Measurements from ENCODE around the gene RGS8. TPM values are rescaled to one million over a fixed set of nuclear protein-coding genes. Genes with fewer than 3 reads are reported as not detected.

The RGS8 gene
- total RNA-seq, 3 donors from 2014 or later = not detected

GRCh38 chr1:182709855-182710254 is 25.5 kb upstream of the RGS8 start:
- H3K4me3 ChIP-seq = no peak overlapping the region
- no peaks in the 10 kb centered on the region for H3K9me3 ChIP-seq
- no peaks in the 10 kb centered on the region for H3K4me1 ChIP-seq (ENCODE audit: low read depth)
- no peak for DNase-seq
- no peak for ATAC-seq
- intact Hi-C loops (cut with DNase I, micrococcal nuclease) = no loop called here
- no peaks in the 10 kb centered on the region for H3K36me3 ChIP-seq (ENCODE audit: low read depth)
- no peak for TF ChIP-seq CTCF (IDR thresholded peaks at IDR 0.05)

DNA sequence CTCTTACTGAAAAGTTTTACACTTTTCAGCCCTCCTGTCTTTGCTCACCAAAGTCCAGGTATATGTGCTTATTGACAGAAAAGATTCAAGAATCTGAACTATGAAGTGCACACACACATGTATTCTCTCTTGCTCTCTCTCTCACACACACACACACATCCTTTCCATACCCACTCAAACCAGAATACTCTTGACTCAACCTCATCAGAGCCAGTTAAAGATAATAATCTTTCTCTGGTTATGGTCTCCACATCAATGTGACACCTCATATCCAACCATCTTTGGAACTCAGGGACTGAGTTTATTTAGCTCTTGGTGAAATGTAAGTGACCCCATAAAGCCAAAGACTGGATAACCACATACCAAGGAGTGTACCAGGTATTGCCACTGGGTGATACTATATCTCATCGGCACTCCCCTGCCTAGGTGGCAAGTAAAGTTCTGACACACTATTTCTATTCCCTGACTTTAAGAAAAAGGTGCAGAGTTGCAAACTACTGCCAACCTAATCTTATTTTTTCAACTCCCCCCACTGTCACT is 24.9 kb upstream of the RGS8 start:
- DNase-seq (no peak), ATAC-seq (no peak)
- no peaks in the 10 kb centered on the region for H3K36me3 ChIP-seq (ENCODE audit: low read depth)
- TF ChIP-seq CTCF (IDR thresholded peaks at IDR 0.05) = no peak
- intact Hi-C loops (cut with DNase I, micrococcal nuclease) = no loop called here
- no peaks in the 10 kb centered on the region for H3K9me3 ChIP-seq
- no peak overlapping the region for H3K4me3 ChIP-seq
- H3K4me1 ChIP-seq (ENCODE audit: low read depth) = no peaks in the 10 kb centered on the region

GRCh38 chr1:182707122-182707521 is 22.7 kb upstream of the RGS8 start:
- H3K4me3 ChIP-seq = no peak overlapping the region
- intact Hi-C loops (cut with DNase I, micrococcal nuclease) = no loop called here
- ATAC-seq = no peak
- no peak for TF ChIP-seq CTCF (IDR thresholded peaks at IDR 0.05)
- H3K36me3 ChIP-seq (ENCODE audit: low read depth) = no peaks in the 10 kb centered on the region
- H3K9me3 ChIP-seq = no peaks in the 10 kb centered on the region
- DNase-seq = no peak
- H3K4me1 ChIP-seq (ENCODE audit: low read depth) = no peaks in the 10 kb centered on the region

- ATAC-seq (no peak), DNase-seq (no peak)
- H3K4me1 ChIP-seq (ENCODE audit: low read depth) = no peaks in the 10 kb centered on the region
- no peak for TF ChIP-seq CTCF (IDR thresholded peaks at IDR 0.05)
- intact Hi-C loops (cut with DNase I, micrococcal nuclease) = no loop called here
- no peak overlapping the region for H3K4me3 ChIP-seq
- no peaks in the 10 kb centered on the region for H3K36me3 ChIP-seq (ENCODE audit: low read depth)
- no peaks in the 10 kb centered on the region for H3K9me3 ChIP-seq
Observed at GRCh38 chr1:182704677-182705076, 20.3 kb upstream of the RGS8 start.

DNA sequence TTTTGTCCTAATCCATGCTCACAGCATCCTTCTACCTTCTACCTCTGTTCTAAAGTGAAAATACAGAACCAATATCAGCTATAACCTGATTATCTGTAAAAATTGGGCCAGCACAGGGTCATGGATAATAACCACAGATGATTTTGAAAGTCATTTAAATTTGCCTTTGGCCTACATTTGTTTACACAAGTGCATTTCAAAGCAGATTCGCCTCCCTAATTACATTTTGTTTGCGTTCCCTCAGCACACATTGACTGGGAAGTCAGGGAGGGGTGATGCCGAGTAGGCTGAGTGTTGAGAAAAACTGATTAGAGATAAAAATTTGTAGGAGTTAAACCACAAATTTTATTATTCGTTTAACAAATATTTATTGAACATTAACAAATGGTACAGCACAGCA is 19.2 kb upstream of the RGS8 start:
- intact Hi-C loops (cut with DNase I, micrococcal nuclease) = no loop called here
- no peaks in the 10 kb centered on the region for H3K36me3 ChIP-seq (ENCODE audit: low read depth)

More for the DNA sequence above, 19.2 kb upstream of the RGS8 start:
- no peak overlapping the region for H3K4me3 ChIP-seq
- ATAC-seq (no peak), DNase-seq (no peak)
- no peaks in the 10 kb centered on the region for H3K9me3 ChIP-seq
- H3K4me1 ChIP-seq (ENCODE audit: low read depth) = no peaks in the 10 kb centered on the region
- no peak for TF ChIP-seq CTCF (IDR thresholded peaks at IDR 0.05)
